KMS-11 (cell line): ENCODE measurements around the gene CEMIP.

Source experiments
- H2AFZ ChIP-seq: fragments of 200-600 bp; sonication (generic); 2 replicates; pipeline ENCODE4 v1.6.1; 2016; ENCODE audit warnings: antibody characterized with exemption, mixed run types, low read depth
- H3K27ac ChIP-seq: fragments of 200-600 bp; sonication (generic); 2 replicates; pipeline ENCODE4 v1.6.1; 2016; ENCODE audit warnings: mild to moderate bottlenecking, mixed run types
- H3K27me3 ChIP-seq: fragments of 200-600 bp; sonication (generic); 2 replicates; pipeline ENCODE4 v1.6.1; 2017; ENCODE audit warnings: mild to moderate bottlenecking, low read depth, mixed run types, moderate library complexity; ENCODE audit not compliant: insufficient read depth
- H3K36me3 ChIP-seq: fragments of 200-600 bp; sonication (generic); 2 replicates; pipeline ENCODE4 v1.6.1; 2017; ENCODE audit warnings: mild to moderate bottlenecking, mixed run types; ENCODE audit not compliant: insufficient read depth
- H3K4me1 ChIP-seq: fragments of 200-600 bp; sonication (generic); 2 replicates; pipeline ENCODE4 v1.6.1; 2016; ENCODE audit warnings: mild to moderate bottlenecking, low read depth, mixed run types; ENCODE audit not compliant: poor library complexity, severe bottlenecking
- H3K4me2 ChIP-seq: fragments of 200-600 bp; sonication (generic); 2 replicates; pipeline ENCODE4 v1.7.0; 2016; ENCODE audit warnings: mild to moderate bottlenecking, mixed run types
- H3K4me3 ChIP-seq: fragments of 200-600 bp; sonication (generic); IDR thresholded peaks from 2 replicates; pipeline ENCODE4 v1.6.1; 2017; ENCODE audit warnings: low read depth, low read length, mixed read lengths; ENCODE audit not compliant: insufficient read depth
- H3K79me2 ChIP-seq: fragments of 200-600 bp; sonication (generic); 2 replicates; pipeline ENCODE4 v1.6.1; 2016; ENCODE audit warnings: low read depth, mixed run types; ENCODE audit not compliant: insufficient read depth
- H3K9ac ChIP-seq: fragments of 200-600 bp; sonication (generic); 2 replicates; pipeline ENCODE4 v1.6.1; 2016; ENCODE audit warnings: mild to moderate bottlenecking, mixed run types
- H4K20me1 ChIP-seq: fragments of 200-600 bp; sonication (generic); 2 replicates; pipeline ENCODE4 v1.6.1; 2016; ENCODE audit warnings: mild to moderate bottlenecking, mixed run types; ENCODE audit not compliant: insufficient read depth
- CTCF ChIP-seq: fragments of 200-600 bp; sonication (generic); conservative IDR thresholded peaks from 2 replicates; pipeline ENCODE4 v1.6.1; 2017; ENCODE audit warnings: low read depth, mild to moderate bottlenecking, antibody characterized with exemption, low read length, moderate library complexity, mixed read lengths

The CEMIP gene

DNA sequence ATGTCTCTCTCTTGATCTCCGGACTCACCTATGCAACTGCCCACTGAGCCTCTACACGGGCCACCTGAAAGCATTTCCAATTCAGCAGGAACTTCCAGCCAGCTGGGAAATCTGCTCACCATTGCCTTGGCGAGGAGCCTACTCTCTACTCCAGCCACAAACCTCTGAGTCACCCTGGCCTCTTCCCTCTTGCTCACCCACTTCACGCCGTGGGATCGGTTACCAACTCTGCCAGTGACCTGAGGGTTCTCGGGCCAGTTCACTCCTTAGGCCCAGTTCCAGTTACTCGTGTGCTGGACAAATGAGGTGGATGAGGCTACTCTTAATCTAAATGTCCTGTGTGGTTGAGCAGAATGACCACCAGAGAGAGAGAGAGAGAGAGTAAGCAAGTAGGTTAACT, 70.1 kb downstream of the CEMIP start:
- H3K4me2 ChIP-seq: no peak overlapping the region
- H3K4me1 ChIP-seq: no peaks in the 10 kb centered on the region

GRCh38 chr15:80850941-80851451, 71.8 kb downstream of the CEMIP start:
- Histone ChIP-seq H2AFZ (no peak overlapping the region), H3K27ac (no peak overlapping the region), H4K20me1 (no peaks in the 10 kb centered on the region), H3K36me3 (no peaks in the 10 kb centered on the region), H3K4me1 (no peaks in the 10 kb centered on the region), H3K9ac (no peak overlapping the region), H3K79me2 (no peaks in the 10 kb centered on the region), H3K4me2 (no peak overlapping the region), H3K27me3 (no peaks in the 10 kb centered on the region), H3K4me3 (no peak overlapping the region)
- no peak for TF ChIP-seq CTCF

More for the DNA sequence above, 70.1 kb downstream of the CEMIP start:
- H2AFZ ChIP-seq: no peak overlapping the region
- no peak overlapping the region for H3K27ac ChIP-seq
- no peaks in the 10 kb centered on the region for H3K79me2 ChIP-seq
- no peak overlapping the region for H3K9ac ChIP-seq
- no peaks in the 10 kb centered on the region for H3K27me3 ChIP-seq
- H3K36me3 ChIP-seq: no peaks in the 10 kb centered on the region
- no peak for TF ChIP-seq CTCF
- no peaks in the 10 kb centered on the region for H4K20me1 ChIP-seq
- no peak overlapping the region for H3K4me3 ChIP-seq

DNA sequence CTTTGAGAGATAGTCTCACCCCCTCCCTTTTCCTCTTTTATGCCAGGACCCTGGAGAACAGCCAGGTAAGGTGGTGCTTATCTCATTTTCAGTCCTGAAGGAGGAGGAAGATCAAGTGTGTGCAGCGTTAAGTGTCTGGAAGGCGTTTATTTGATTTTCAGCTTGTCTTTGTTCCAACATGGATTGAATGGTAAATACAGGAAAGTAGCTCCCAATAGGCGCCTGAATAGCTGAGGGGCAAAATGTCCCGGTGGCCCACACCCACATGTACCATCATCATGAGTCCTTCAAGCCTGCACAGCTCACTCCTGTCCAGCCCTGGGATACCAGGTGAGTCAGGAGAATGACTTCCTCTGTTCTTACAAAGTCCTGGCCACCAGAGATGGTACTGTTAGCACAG, 73.5 kb downstream of the CEMIP start:
- Histone ChIP-seq H3K4me1 (no peaks in the 10 kb centered on the region), H3K27ac (no peak overlapping the region), H3K9ac (no peak overlapping the region), H3K36me3 (no peaks in the 10 kb centered on the region), H4K20me1 (no peaks in the 10 kb centered on the region), H3K27me3 (no peaks in the 10 kb centered on the region), H3K4me3 (no peak overlapping the region), H3K4me2 (no peak overlapping the region), H2AFZ (no peak overlapping the region), H3K79me2 (no peaks in the 10 kb centered on the region)
- TF ChIP-seq CTCF: no peak

DNA sequence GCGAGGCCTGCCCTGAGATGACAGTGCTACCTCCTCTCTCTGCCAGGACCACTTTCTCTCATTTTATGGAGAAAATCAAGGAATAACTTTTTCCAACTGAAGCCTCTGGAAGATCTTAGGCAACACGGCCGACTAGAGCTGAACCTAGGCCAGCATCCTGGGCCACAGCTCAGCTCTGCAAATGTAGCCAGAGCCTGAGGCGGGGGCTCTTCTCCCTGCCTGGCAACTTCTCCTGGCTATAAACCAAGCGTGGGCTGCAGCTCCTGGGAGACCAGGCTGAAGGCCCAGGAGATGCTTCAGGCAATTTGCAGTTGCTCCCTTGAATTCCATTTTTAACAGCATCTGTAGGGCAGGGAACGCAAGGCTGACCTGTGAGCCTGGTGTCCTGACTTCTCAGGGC, 74.9 kb downstream of the CEMIP start:
- H4K20me1 ChIP-seq: no peaks in the 10 kb centered on the region
- H3K27me3 ChIP-seq: no peaks in the 10 kb centered on the region
- no peak overlapping the region for H3K4me2 ChIP-seq
- no peak overlapping the region for H2AFZ ChIP-seq
- no peaks in the 10 kb centered on the region for H3K79me2 ChIP-seq
- H3K27ac ChIP-seq: no peak overlapping the region
- H3K9ac ChIP-seq: no peak overlapping the region
- H3K36me3 ChIP-seq: no peaks in the 10 kb centered on the region
- no peak overlapping the region for H3K4me3 ChIP-seq
- TF ChIP-seq CTCF: no peak
- no peaks in the 10 kb centered on the region for H3K4me1 ChIP-seq
